ENCODE data around the gene TMSB4X.
A peak's percentile ranks its signal among the peaks of the same experiment; 100 is the strongest.

The TMSB4X gene

GRCh38 chrX:12974796-12975669 is at the start of gene TMSB4X:
Gene TMSB4X, plus strand, starts transcription at chrX:12975110.
- Histone ChIP-seq H3K4me3 (ENCODE audit: low read length) (peak within 1 kb of the TSS; percentile 93), H4K20me1 (ENCODE audit: control insufficient read depth, insufficient read depth, low read depth, low read length) (no peaks in the 10 kb centered on the region), H3K79me2 (ENCODE audit: control insufficient read depth, low read length) (peaks cover 43% of the 10 kb centered on the region), H3K27ac (ENCODE audit: low read depth, low read length) (peak within 1 kb of the TSS; percentile 99), H3K9me2 (replicated peaks; ENCODE audit: control insufficient read depth, low read length) (no peaks in the 10 kb centered on the region), H3F3A (ENCODE audit: control insufficient read depth, insufficient read depth) (peaks cover 59% of the 10 kb centered on the region), H3K27me3 (ENCODE audit: control insufficient read depth, low read length) (no peaks in the 10 kb centered on the region), H3K4me1 (ENCODE audit: control insufficient read depth, low read length) (peaks cover 70% of the 10 kb centered on the region), H3K36me3 (ENCODE audit: control insufficient read depth, low read length) (peaks cover 27% of the 10 kb centered on the region), H3K9me3 (ENCODE audit: control insufficient read depth, insufficient read depth, low read length) (no peaks in the 10 kb centered on the region), H3K4me2 (ENCODE audit: low read length) (peak within 1 kb of the TSS; percentile 92)
- TF ChIP-seq, protein P1, sequence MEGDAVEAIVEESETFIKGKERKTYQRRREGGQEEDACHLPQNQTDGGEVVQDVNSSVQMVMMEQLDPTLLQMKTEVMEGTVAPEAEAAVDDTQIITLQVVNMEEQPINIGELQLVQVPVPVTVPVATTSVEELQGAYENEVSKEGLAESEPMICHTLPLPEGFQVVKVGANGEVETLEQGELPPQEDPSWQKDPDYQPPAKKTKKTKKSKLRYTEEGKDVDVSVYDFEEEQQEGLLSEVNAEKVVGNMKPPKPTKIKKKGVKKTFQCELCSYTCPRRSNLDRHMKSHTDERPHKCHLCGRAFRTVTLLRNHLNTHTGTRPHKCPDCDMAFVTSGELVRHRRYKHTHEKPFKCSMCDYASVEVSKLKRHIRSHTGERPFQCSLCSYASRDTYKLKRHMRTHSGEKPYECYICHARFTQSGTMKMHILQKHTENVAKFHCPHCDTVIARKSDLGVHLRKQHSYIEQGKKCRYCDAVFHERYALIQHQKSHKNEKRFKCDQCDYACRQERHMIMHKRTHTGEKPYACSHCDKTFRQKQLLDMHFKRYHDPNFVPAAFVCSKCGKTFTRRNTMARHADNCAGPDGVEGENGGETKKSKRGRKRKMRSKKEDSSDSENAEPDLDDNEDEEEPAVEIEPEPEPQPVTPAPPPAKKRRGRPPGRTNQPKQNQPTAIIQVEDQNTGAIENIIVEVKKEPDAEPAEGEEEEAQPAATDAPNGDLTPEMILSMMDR (IDR thresholded peaks at IDR 0.05; ENCODE audit: low read depth, low read length, poor library complexity, severe bottlenecking), result no peak
- TF ChIP-seq EZH2phosphoT487 (IDR thresholded peaks at IDR 0.05; ENCODE audit: borderline replicate concordance, low read length), result no peak

GRCh38 chrX:12929701-12930100 is 45.2 kb upstream of the TMSB4X start:
- no peak for TF ChIP-seq EZH2phosphoT487 (IDR thresholded peaks at IDR 0.05; ENCODE audit: borderline replicate concordance, low read length)
- TF ChIP-seq, protein P1 (IDR thresholded peaks at IDR 0.05; ENCODE audit: low read depth, low read length, poor library complexity, severe bottlenecking), result no peak
- Histone ChIP-seq H3K4me3 (ENCODE audit: low read length) (no peak overlapping the region), H3K27me3 (ENCODE audit: control insufficient read depth, low read length) (no peaks in the 10 kb centered on the region), H3K4me1 (ENCODE audit: control insufficient read depth, low read length) (no peaks in the 10 kb centered on the region), H3K9me2 (replicated peaks; ENCODE audit: control insufficient read depth, low read length) (no peaks in the 10 kb centered on the region), H3K4me2 (ENCODE audit: low read length) (no peak overlapping the region), H3K36me3 (ENCODE audit: control insufficient read depth, low read length) (no peaks in the 10 kb centered on the region), H3K79me2 (ENCODE audit: control insufficient read depth, low read length) (no peaks in the 10 kb centered on the region), H3F3A (ENCODE audit: control insufficient read depth, insufficient read depth) (no peaks in the 10 kb centered on the region), H3K27ac (ENCODE audit: low read depth, low read length) (no peak overlapping the region), H4K20me1 (ENCODE audit: control insufficient read depth, insufficient read depth, low read depth, low read length) (no peaks in the 10 kb centered on the region), H3K9me3 (ENCODE audit: control insufficient read depth, insufficient read depth, low read length) (no peaks in the 10 kb centered on the region)

GRCh38 chrX:12930150-12930549 is 44.8 kb upstream of the TMSB4X start:
- no peaks in the 10 kb centered on the region for H3K9me2 ChIP-seq (replicated peaks; ENCODE audit: control insufficient read depth, low read length)
- no peaks in the 10 kb centered on the region for H3K4me1 ChIP-seq (ENCODE audit: control insufficient read depth, low read length)
- no peaks in the 10 kb centered on the region for H3K36me3 ChIP-seq (ENCODE audit: control insufficient read depth, low read length)
- H3K27me3 ChIP-seq (ENCODE audit: control insufficient read depth, low read length), result no peaks in the 10 kb centered on the region
- H3K9me3 ChIP-seq (ENCODE audit: control insufficient read depth, insufficient read depth, low read length), result no peaks in the 10 kb centered on the region
- no peaks in the 10 kb centered on the region for H3F3A ChIP-seq (ENCODE audit: control insufficient read depth, insufficient read depth)
- no peak overlapping the region for H3K4me2 ChIP-seq (ENCODE audit: low read length)
- H3K4me3 ChIP-seq (ENCODE audit: low read length), result no peak overlapping the region
- no peaks in the 10 kb centered on the region for H4K20me1 ChIP-seq (ENCODE audit: control insufficient read depth, insufficient read depth, low read depth, low read length)
- no peak overlapping the region for H3K27ac ChIP-seq (ENCODE audit: low read depth, low read length)
- no peaks in the 10 kb centered on the region for H3K79me2 ChIP-seq (ENCODE audit: control insufficient read depth, low read length)
- TF ChIP-seq, protein P1 (IDR thresholded peaks at IDR 0.05; ENCODE audit: low read depth, low read length, poor library complexity, severe bottlenecking), result no peak
- TF ChIP-seq EZH2phosphoT487 (IDR thresholded peaks at IDR 0.05; ENCODE audit: borderline replicate concordance, low read length), result no peak
